ENCODE data around the gene GMIP. TPM values are rescaled to one million over a fixed set of nuclear protein-coding genes. Genes with fewer than 3 reads are reported as not detected.

Gene GMIP
- polyA plus RNA-seq, 3 donors: 41.4 to 91.4 (median 75.1) TPM

GRCh38 chr19:19649155-19649554 lies 5.7 kb upstream of the GMIP start:
- Histone ChIP-seq H4K20me1 (ENCODE audit: insufficient read depth, low read length) (peaks cover 11% of the 10 kb centered on the region), H3K27ac (ENCODE audit: low read depth in 1 of 2, low read length in 2 of 2) (no peak overlapping the region), H3K4me2 (replicated peaks; ENCODE audit: extremely low read depth, low read length, poor library complexity, severe bottlenecking) (no peak overlapping the region), H3K79me2 (ENCODE audit: insufficient read depth, low read length) (no peaks in the 10 kb centered on the region), H3K36me3 (replicated peaks in 1 of 2; ENCODE audit: control insufficient read depth in 1 of 2, insufficient read depth in 2 of 2, low read length in 2 of 2) (peaks cover 90 to 93% of the 10 kb centered on the region in 2 donors), H2AFZ (ENCODE audit: insufficient read depth, low read depth, low read length, poor library complexity, severe bottlenecking) (no peak overlapping the region), H3K27me3 (ENCODE audit: control insufficient read depth in 2 of 2, insufficient read depth in 2 of 2, low read length in 2 of 2) (no peaks in the 10 kb centered on the region), H3K4me1 (ENCODE audit: control insufficient read depth in 1 of 2, insufficient read depth in 2 of 2, low read length in 2 of 2) (no peaks in the 10 kb centered on the region), H3K9ac (ENCODE audit: insufficient read depth, low read length, poor library complexity, severe bottlenecking) (no peak overlapping the region), H3K4me3 (replicated peaks in 1 of 3; ENCODE audit: low read depth in 2 of 3, low read length in 3 of 3) (no peak overlapping the region), H3K9me3 (replicated peaks in 1 of 2; ENCODE audit: control insufficient read depth in 1 of 2, insufficient read depth in 1 of 2, low read length in 2 of 2) (no peaks in the 10 kb centered on the region)
- no peaks in the 10 kb centered on the region for H3K9me3 Mint-ChIP-seq
- peaks cover 79 to 100% of the 10 kb centered on the region in 2 donors for H3K36me3 Mint-ChIP-seq
- no peaks in the 10 kb centered on the region for H3K4me1 Mint-ChIP-seq
- no peak overlapping the region for H3K4me3 Mint-ChIP-seq
- TF ChIP-seq CTCF (IDR thresholded peaks at IDR 0.05): no peak
- 94% methylated on average over 6 of the region's 6 CpGs for WGBS (ENCODE audit: insufficient coverage)
- no peak for DNase-seq
- H3K27ac Mint-ChIP-seq: peak overlapping the region in 4 of 7 donors; percentile 23 to 71 (median 48)
- intact Hi-C loops (cut with micrococcal nuclease): no loop called here
- peaks cover 0 to 5% (median 2%) of the 10 kb centered on the region in 3 donors for H3K27me3 Mint-ChIP-seq (ENCODE audit: low read depth in 3 of 3)

- Histone ChIP-seq H3K36me3 (replicated peaks in 1 of 2; ENCODE audit: control insufficient read depth in 1 of 2, insufficient read depth in 2 of 2, low read length in 2 of 2) (peaks cover 71 to 75% of the 10 kb centered on the region in 2 donors), H3K4me2 (replicated peaks; ENCODE audit: extremely low read depth, low read length, poor library complexity, severe bottlenecking) (no peak overlapping the region), H3K27ac (ENCODE audit: low read depth in 1 of 2, low read length in 2 of 2) (no peak overlapping the region), H3K4me1 (ENCODE audit: control insufficient read depth in 1 of 2, insufficient read depth in 2 of 2, low read length in 2 of 2) (peaks cover 7 to 10% of the 10 kb centered on the region in 2 donors), H3K27me3 (ENCODE audit: control insufficient read depth in 2 of 2, insufficient read depth in 2 of 2, low read length in 2 of 2) (no peaks in the 10 kb centered on the region), H2AFZ (ENCODE audit: insufficient read depth, low read depth, low read length, poor library complexity, severe bottlenecking) (no peak overlapping the region), H3K4me3 (replicated peaks in 1 of 3; ENCODE audit: low read depth in 2 of 3, low read length in 3 of 3) (no peak overlapping the region), H3K9ac (ENCODE audit: insufficient read depth, low read length, poor library complexity, severe bottlenecking) (no peak overlapping the region), H4K20me1 (ENCODE audit: insufficient read depth, low read length) (peaks cover 11% of the 10 kb centered on the region), H3K9me3 (replicated peaks in 1 of 2; ENCODE audit: control insufficient read depth in 1 of 2, insufficient read depth in 1 of 2, low read length in 2 of 2) (no peaks in the 10 kb centered on the region), H3K79me2 (ENCODE audit: insufficient read depth, low read length) (peaks cover 16% of the 10 kb centered on the region)
- no peak for DNase-seq
- Mint-ChIP-seq H3K27me3 (ENCODE audit: low read depth in 3 of 3) (peaks cover 0 to 2% (median 1%) of the 10 kb centered on the region in 3 donors), H3K36me3 (peaks cover 63 to 82% of the 10 kb centered on the region in 2 donors), H3K4me3 (no peak overlapping the region), H3K4me1 (peaks cover 4% of the 10 kb centered on the region), H3K9me3 (no peaks in the 10 kb centered on the region), H3K27ac (peak overlapping the region in 1 of 7 donors; percentile 61)
- WGBS (ENCODE audit: insufficient coverage): 96% methylated on average over 28 of the region's 29 CpGs
- no peak for TF ChIP-seq CTCF (IDR thresholded peaks at IDR 0.05)
- intact Hi-C loops (cut with micrococcal nuclease): no loop called here
Observed at GRCh38 chr19:19647037-19647835, 3.8 kb upstream of the GMIP start.
